GM12875 (cell line): Measurements from ENCODE around the gene UBALD2.

Source experiments
- H3K4me3 ChIP-seq: one replicate; pipeline ENCODE4 v1.5.1; 2011; ENCODE audit warnings: low read depth, low read length, control low read depth
- TF ChIP-seq, protein P1 (sequence below): IDR thresholded peaks from 2 replicates; pipeline ENCODE4 v1.5.1; 2011; ENCODE audit warnings: low read depth, mild to moderate bottlenecking, control low read depth, inconsistent platforms, low read length, moderate library complexity, borderline replicate concordance; ENCODE audit not compliant: insufficient read depth

UBALD2 gene

DNA sequence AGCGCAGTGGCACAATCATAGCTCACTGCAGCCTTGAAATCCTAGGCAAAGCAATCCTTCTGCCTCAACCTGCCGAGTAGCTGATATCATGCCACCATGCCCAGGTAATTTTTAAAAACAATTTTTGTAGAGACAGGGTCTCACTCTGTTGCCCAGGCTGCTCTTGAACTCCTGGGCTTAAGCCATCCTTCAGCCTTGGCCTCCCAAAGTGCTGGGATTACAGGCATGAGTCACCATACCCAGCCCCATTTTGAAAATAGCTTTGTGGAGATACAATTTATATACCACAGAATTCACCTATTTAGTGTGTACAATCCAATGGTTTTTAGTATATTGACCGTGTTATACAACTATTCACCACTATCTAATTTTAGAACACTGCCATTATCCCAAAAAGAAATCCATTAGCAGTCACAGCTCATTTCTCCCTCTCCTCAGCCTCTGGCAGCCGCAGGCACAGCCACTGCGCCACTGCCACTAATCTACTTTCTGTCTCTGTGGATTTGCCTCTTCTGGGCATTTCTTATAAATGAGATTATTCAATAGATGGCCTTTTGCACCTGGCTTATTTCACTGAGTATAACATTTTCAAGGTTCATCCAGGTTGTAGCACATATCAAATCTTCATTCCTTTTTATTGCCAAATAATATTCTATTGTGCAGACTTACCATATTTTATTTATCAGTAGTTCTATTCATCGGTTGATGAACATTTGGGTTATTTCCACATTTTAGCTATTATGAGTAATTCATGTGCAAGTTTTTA lies 31.4 kb upstream of the UBALD2 start:
- TF ChIP-seq, protein P1, sequence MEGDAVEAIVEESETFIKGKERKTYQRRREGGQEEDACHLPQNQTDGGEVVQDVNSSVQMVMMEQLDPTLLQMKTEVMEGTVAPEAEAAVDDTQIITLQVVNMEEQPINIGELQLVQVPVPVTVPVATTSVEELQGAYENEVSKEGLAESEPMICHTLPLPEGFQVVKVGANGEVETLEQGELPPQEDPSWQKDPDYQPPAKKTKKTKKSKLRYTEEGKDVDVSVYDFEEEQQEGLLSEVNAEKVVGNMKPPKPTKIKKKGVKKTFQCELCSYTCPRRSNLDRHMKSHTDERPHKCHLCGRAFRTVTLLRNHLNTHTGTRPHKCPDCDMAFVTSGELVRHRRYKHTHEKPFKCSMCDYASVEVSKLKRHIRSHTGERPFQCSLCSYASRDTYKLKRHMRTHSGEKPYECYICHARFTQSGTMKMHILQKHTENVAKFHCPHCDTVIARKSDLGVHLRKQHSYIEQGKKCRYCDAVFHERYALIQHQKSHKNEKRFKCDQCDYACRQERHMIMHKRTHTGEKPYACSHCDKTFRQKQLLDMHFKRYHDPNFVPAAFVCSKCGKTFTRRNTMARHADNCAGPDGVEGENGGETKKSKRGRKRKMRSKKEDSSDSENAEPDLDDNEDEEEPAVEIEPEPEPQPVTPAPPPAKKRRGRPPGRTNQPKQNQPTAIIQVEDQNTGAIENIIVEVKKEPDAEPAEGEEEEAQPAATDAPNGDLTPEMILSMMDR, result no peak
- no peak overlapping the region for H3K4me3 ChIP-seq

DNA sequence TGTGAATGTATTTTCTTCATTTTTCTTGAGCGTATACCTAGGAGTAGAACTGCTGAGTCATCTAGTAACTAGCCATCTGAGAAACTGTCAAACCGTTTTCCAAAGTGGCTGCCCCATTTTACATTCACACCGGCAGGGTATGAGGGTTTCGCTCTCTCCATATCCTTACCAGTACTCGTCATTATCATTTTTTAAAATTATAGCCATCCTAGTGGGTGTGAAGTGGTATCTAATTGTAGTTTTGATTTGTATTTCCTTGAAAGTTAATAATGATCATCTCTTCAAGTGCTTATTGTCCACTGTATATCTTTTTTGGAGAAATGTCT lies 30.8 kb upstream of the UBALD2 start:
- H3K4me3 ChIP-seq, result no peak overlapping the region
- TF ChIP-seq, protein P1, result no peak

DNA sequence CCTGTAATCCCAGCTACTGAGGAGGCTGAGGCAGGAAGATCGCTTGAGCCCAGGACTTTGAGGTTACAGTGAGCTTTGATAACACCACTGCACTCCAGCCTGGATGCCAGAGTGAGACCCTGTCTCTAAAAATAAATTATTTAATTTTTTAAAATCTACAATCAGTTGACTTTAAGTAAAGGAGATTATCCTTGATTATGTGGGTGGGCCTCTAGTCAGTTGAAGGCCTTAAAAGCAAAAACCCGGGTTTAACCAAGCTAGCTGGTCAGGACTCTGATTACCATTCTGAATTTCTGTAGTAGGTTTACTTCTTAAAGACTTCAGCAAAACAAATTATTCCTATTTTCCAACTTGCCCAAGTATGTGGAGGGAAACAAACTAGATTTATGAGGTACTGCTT lies 29.3 kb upstream of the UBALD2 start:
- H3K4me3 ChIP-seq, result no peak overlapping the region
- TF ChIP-seq, protein P1, result no peak

DNA sequence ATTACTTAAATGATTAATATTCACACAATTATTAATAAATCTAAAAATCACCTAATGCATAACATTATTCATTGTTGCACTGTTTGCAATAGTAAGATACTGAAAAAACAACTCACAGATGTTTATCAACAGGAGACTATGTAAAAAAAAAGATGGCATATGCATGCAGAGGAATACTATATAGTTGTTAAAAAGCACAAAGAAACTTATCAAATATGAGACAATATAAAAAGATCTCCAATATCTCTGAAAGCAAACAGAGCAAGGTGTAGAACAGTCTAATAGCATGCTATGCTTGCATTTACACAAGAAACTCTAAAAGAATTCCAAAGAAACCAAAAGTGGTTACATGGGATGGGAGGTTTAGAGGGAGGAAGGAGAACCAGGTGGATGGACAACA lies 28.5 kb upstream of the UBALD2 start:
- TF ChIP-seq, protein P1, result no peak
- no peak overlapping the region for H3K4me3 ChIP-seq

DNA sequence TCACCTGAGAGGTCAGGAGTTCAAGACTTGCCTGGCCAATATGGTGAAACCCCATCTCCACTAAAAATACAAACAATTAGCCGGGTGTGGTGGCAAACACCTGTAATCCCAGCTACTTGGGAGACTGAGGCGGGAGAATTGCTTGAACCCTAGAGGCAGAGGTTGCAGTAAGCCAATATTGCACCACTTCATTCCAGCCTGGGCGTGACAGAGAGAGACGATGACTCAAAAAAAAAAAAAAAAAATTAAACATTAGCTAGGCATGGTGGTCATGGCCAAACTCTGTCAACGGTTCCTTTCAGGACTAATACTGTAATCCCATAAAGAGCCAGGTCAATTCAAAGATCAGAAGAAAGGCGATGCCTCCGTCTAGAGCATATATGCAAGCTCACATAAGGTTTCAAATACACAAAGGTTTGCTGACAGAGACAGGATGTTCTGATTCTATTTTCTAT lies 27.3 kb upstream of the UBALD2 start:
- TF ChIP-seq, protein P1, result no peak

DNA sequence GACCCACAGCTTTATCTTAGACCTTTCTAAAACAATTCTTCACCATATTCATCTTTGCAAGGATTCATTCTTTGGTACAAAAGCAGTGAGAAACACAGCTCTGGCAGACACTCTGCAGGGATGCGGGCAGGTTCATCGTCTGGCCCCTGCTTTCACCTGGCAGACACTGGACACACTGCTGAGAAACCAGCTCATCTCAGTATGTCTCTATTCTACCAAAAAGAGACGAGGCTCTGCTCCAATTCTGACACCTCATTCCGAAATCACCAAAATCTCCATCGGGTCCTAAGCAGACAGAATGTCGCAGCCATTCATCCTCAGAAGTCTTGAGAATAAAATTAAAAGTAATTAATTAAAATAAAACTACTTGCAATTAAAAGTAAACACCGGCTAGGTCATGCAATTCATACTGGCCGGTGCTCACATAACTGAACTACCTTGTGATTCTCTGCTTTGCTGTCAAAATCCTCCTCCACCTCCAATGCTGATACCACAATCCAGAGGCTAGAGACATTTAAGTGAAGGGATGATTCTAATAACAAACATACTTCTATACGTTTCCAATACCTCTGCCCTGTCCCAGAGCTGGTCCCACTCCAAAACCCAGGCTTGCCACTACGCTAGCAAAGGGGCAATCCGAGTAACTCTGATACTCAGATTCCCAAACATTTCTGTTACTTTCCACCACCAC lies 26.2 kb upstream of the UBALD2 start:
- TF ChIP-seq, protein P1, result no peak
- H3K4me3 ChIP-seq, result no peak overlapping the region

More for the DNA sequence above, 27.3 kb upstream of the UBALD2 start:
- H3K4me3 ChIP-seq, result no peak overlapping the region
